B cell (primary cell): ENCODE measurements around the gene VSTM2B. TPM values are rescaled to one million over a fixed set of nuclear protein-coding genes. Genes with fewer than 3 reads are reported as not detected.

Experiments
- ATAC-seq: fragments of 200-7000 bp; cut with Tn5 transposase; one replicate; pipeline ENCODE4 v1.10.0; 2021; ENCODE audit warnings: low read depth, mild to moderate bottlenecking, moderate number of reproducible peaks, moderate library complexity
- CTCF ChIA-PET: fragments of 350-600 bp; sonication (Branson Sonifier 250); formaldehyde crosslinking; loops from one replicate; lab custom pipeline; 2021; ENCODE audit warnings: antibody characterized with exemption, inconsistent platforms; lab: Charles Lee
- POLR2A ChIA-PET: fragments of 350-600 bp; sonication (Branson Sonifier 250); formaldehyde crosslinking; loops from one replicate; lab custom pipeline; 2021; ENCODE audit warnings: antibody characterized with exemption; lab: Charles Lee
- DNase-seq: peaks from one replicate; pipeline ENCODE4 v3.0.0; 2013
- H2AFZ ChIP-seq: 2 replicates; pipeline ENCODE4 v1.6.1; 2012; ENCODE audit warnings: mild to moderate bottlenecking, low read depth, low read length; ENCODE audit not compliant: insufficient read depth, poor library complexity, severe bottlenecking
- H3K27ac ChIP-seq, 2 donors: 1 replicate in 1 of 2; 2 replicates in 1 of 2; pipeline ENCODE4 v1.5.1; 2012 to 2013; ENCODE audit warnings: low read length in 2 of 2, mild to moderate bottlenecking in 2 of 2, moderate library complexity in 1 of 2
- H3K27me3 ChIP-seq, 4 experiments: fragments of 200-600 bp in 1 of 4; sonication (generic) in 1 of 4; replicated peaks in 1 of 4; 1 replicate in 2 of 4; 2 replicates in 2 of 4; pipeline versions ENCODE4 v1.6.1 to v1.7.0; 2013 to 2016; ENCODE audit warnings: low read length in 3 of 4, mild to moderate bottlenecking in 2 of 4, mixed read lengths in 1 of 4, moderate library complexity in 1 of 4; ENCODE audit not compliant: insufficient read depth in 4 of 4, control insufficient read depth in 3 of 4; ENCODE audit errors: control extremely low read depth in 1 of 4
- H3K36me3 ChIP-seq, 2 experiments: replicated peaks in 1 of 2; 1 replicate in 1 of 2; 2 replicates in 1 of 2; pipeline versions ENCODE4 v1.6.1 to v1.7.1; 2013; ENCODE audit warnings: low read length in 1 of 2; ENCODE audit not compliant: insufficient read depth in 2 of 2, control insufficient read depth in 1 of 2; ENCODE audit errors: control extremely low read depth in 1 of 2, extremely low read depth in 1 of 2
- H3K4me1 ChIP-seq, 2 donors: fragments of 200-600 bp in 1 of 2; sonication (generic) in 1 of 2; 1 replicate in 1 of 2; 2 replicates in 1 of 2; pipeline versions ENCODE4 v1.5.1 to v1.6.1; 2013 to 2017; ENCODE audit warnings: low read length in 2 of 2; ENCODE audit not compliant: control insufficient read depth in 2 of 2, insufficient read depth in 2 of 2
- H3K4me2 ChIP-seq: replicated peaks from 2 replicates; pipeline ENCODE3; 2012; ENCODE audit warnings: mild to moderate bottlenecking, low read depth, low read length; ENCODE audit not compliant: poor library complexity, severe bottlenecking
- H3K4me3 ChIP-seq, 5 experiments: fragments of 200-600 bp in 1 of 5; sonication (generic) in 1 of 5; 1 replicate in 3 of 5; 2 replicates in 2 of 5; pipeline versions ENCODE4 v1.5.1 to v1.7.0; 2011 to 2016; ENCODE audit warnings: low read length in 4 of 5, mild to moderate bottlenecking in 4 of 5, low read depth in 2 of 5, control low read depth in 1 of 5, moderate library complexity in 1 of 5; ENCODE audit not compliant: insufficient read depth in 1 of 5; ENCODE audit errors: control extremely low read depth in 1 of 5, extremely low read depth in 1 of 5
- H3K79me2 ChIP-seq: fragments of 200-600 bp; sonication (generic); one replicate; pipeline ENCODE4 v1.6.0; 2016; ENCODE audit warnings: low read length; ENCODE audit not compliant: control insufficient read depth, insufficient read depth
- H3K9ac ChIP-seq: fragments of 200-600 bp; sonication (generic); 2 replicates; pipeline ENCODE4 v1.6.1; 2017; ENCODE audit warnings: mild to moderate bottlenecking, low read length, moderate library complexity
- H3K9me3 ChIP-seq, 3 donors: one replicate each; pipeline versions ENCODE4 v1.6.1 to v1.7.1; 2013; ENCODE audit warnings: low read length in 2 of 3; ENCODE audit not compliant: control insufficient read depth in 2 of 3, insufficient read depth in 1 of 3; ENCODE audit errors: control extremely low read depth in 1 of 3
- H4K20me1 ChIP-seq: 2 replicates; pipeline ENCODE4 v1.6.0; 2012; ENCODE audit warnings: mild to moderate bottlenecking, low read length; ENCODE audit not compliant: insufficient read depth, control insufficient read depth, poor library complexity, severe bottlenecking
- H3K27ac Mint-ChIP-seq: one replicate; pipeline ENCODE4 v1.8.0; 2021; ENCODE audit warnings: mixed read lengths
- H3K27me3 Mint-ChIP-seq: one replicate; pipeline ENCODE4 v1.8.0; 2021; ENCODE audit warnings: mixed read lengths
- H3K4me1 Mint-ChIP-seq: one replicate; pipeline ENCODE4 v1.8.0; 2021; ENCODE audit warnings: mixed read lengths
- H3K4me3 Mint-ChIP-seq: one replicate; pipeline ENCODE4 v1.8.0; 2021; ENCODE audit warnings: mixed read lengths
- H3K9me3 Mint-ChIP-seq: one replicate; pipeline ENCODE4 v1.8.0; 2022; ENCODE audit warnings: mixed read lengths; ENCODE audit not compliant: insufficient read depth
- CTCF ChIP-seq: fragments of 200-600 bp; IDR thresholded peaks from one replicate; pipeline ENCODE4 v1.8.0; 2022; ENCODE audit warnings: antibody characterized with exemption, mild to moderate bottlenecking
- EZH2 ChIP-seq: IDR thresholded peaks from 2 replicates; pipeline ENCODE4 v1.6.1; 2012; ENCODE audit warnings: borderline replicate concordance, low read depth, mild to moderate bottlenecking, moderate library complexity, low read length; ENCODE audit not compliant: insufficient read depth, poor library complexity, severe bottlenecking
- WGBS: methylation state at CpG from one replicate; pipeline ENCODE4 v1.1.5; 2013; ENCODE audit warnings: missing lambda C conversion rate; ENCODE audit not compliant: insufficient coverage; 5-methylcytosine and 5-hydroxymethylcytosine counted together
- intact Hi-C: fragments of 100-400 bp; cut with micrococcal nuclease; formaldehyde crosslinking; loops from one replicate; pipeline ENCODE4 v1.10.0; 2022
- polyA plus RNA-seq: library from polyadenylated mRNA; depleted of rRNA; stranded (reverse); fragments of >200 nt; gene quantifications from 2 replicates; pipeline ENCODE4 v1.2.3, GENCODE V29; 2012
- total RNA-seq, 2 donors: library from RNA; stranded (reverse); fragments of 120-200 nt in 1 of 2; gene quantifications; 1 replicate in 1 of 2; 2 replicates in 1 of 2; pipeline versions ENCODE4 v1.2.3 to v1.2.4, GENCODE V29; 2013 to 2022

VSTM2B gene
- total and polyA plus RNA-seq, 2 donors (not counting 1 experiment from before 2014, with no cell fraction given), result not detected

- Histone ChIP-seq H4K20me1 (no peaks in the 10 kb centered on the region), H2AFZ (no peak overlapping the region), H3K79me2 (no peaks in the 10 kb centered on the region), H3K9me3 (peaks cover 0 to 20% (median 10%) of the 10 kb centered on the region in 3 donors), H3K36me3 (no peaks in the 10 kb centered on the region), H3K27me3 (no peaks in the 10 kb centered on the region), H3K27ac (no peak overlapping the region), H3K4me3 (no peak overlapping the region), H3K4me2 (no peak overlapping the region), H3K9ac (no peak overlapping the region), H3K4me1 (no peaks in the 10 kb centered on the region)
- ChIA-PET CTCF (no interaction called here), POLR2A (no interaction called here)
- TF ChIP-seq CTCF, result no peak
- no peak for TF ChIP-seq EZH2
- H3K27me3 Mint-ChIP-seq, result peaks cover 18% of the 10 kb centered on the region
- no peak overlapping the region for H3K27ac Mint-ChIP-seq
- H3K9me3 Mint-ChIP-seq, result peaks cover 13% of the 10 kb centered on the region
- DNase-seq (no peak), ATAC-seq (no peak)
- no peak overlapping the region for H3K4me3 Mint-ChIP-seq
- 74% methylated on average over 8 of the region's 9 CpGs for WGBS
- H3K4me1 Mint-ChIP-seq, result no peaks in the 10 kb centered on the region
- intact Hi-C loops, result no loop called here
Measured at GRCh38 chr19:29561601-29562000, 35.8 kb downstream of the VSTM2B start.

DNA sequence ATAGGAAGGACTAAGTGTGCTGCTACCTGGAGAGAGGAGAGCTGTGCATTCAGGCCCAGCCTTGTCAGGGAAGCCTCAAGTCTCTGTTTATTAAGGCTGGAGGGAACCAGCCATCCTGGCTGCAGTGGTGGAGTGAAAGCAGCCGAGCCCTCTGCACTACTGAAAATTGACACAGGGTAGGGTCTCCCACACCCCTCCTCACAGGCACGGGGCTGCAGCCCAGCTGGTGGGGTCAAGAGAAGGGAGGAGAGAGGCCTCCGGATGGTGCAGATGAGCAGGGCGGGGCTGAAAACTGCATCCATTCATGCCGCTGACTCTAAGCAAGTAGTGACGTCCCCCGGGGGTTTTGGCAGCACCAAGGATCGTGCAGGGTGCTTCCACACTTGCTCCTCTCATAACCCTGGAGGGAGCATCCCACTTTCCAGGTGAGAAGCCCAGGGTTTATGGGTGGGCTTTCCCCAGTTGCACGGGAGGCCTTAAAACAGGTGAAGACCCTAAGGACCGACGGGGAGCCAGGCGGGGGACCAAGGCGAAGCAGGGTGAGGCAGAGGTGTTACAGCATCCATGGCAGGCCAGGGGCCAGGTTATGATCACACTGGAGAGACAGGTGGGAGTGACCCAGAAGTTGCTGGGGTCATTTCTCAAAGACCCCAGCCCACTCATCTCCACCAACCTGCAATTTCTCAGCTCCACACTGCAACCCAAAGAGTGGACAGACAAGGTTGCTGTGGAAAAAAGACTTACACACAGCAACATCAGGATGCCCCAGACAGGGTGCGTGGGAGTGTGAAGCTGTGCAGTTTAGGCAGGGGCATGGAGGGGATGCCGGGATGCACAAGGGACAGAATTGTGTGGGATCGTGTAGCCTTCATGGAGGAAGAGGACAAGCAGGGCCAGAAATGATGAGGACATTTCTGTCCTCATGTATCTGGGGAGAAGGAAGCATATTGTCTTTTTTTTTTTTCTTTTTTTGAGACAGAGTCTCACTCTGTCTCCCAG, 36.8 kb downstream of the VSTM2B start:
- Mint-ChIP-seq H3K27me3 (peaks cover 18% of the 10 kb centered on the region), H3K4me3 (no peak overlapping the region), H3K9me3 (peaks cover 11% of the 10 kb centered on the region), H3K4me1 (no peaks in the 10 kb centered on the region), H3K27ac (no peak overlapping the region)
- intact Hi-C loops, result no loop called here
- no peaks in the 10 kb centered on the region for H3K27me3 ChIP-seq
- H4K20me1 ChIP-seq, result no peaks in the 10 kb centered on the region
- no peak for ATAC-seq
- H2AFZ ChIP-seq, result no peak overlapping the region
- DNase-seq, result no peak
- ChIA-PET POLR2A (no interaction called here), CTCF (no interaction called here)
- TF ChIP-seq EZH2, result no peak
- TF ChIP-seq CTCF, result no peak
- H3K36me3 ChIP-seq, result no peaks in the 10 kb centered on the region
- H3K4me3 ChIP-seq, result no peak overlapping the region
- no peak overlapping the region for H3K27ac ChIP-seq
- no peaks in the 10 kb centered on the region for H3K79me2 ChIP-seq
- H3K9me3 ChIP-seq, result peaks cover 0 to 17% (median 10%) of the 10 kb centered on the region in 3 donors
- H3K9ac ChIP-seq, result no peak overlapping the region
- H3K4me1 ChIP-seq, result no peaks in the 10 kb centered on the region
- H3K4me2 ChIP-seq, result no peak overlapping the region
- 75% methylated on average over 12 of the region's 16 CpGs for WGBS
